Psoas muscle (tissue), 8 donors: ENCODE measurements around the gene SCAMP4. TPM values are rescaled to one million over a fixed set of nuclear protein-coding genes. Genes with fewer than 3 reads are reported as not detected.

ENCODE experiments used
- ATAC-seq, 4 donors: fragments of 200-7000 bp; cut with Tn5 transposase; one replicate each; pipeline ENCODE4 v1.9.1; 2020; ENCODE audit warnings: moderate library complexity in 3 of 4, mild to moderate bottlenecking in 2 of 4
- DNase-seq, 2 donors: peaks; one replicate each; pipeline ENCODE4 v3.0.0-alpha.2; 2020
- H3K27ac ChIP-seq: fragments of 200-600 bp; one replicate; pipeline ENCODE4 v1.8.0; 2022
- H3K27me3 ChIP-seq, 3 donors: fragments of 200-600 bp in 1 of 3; one replicate each; pipeline versions ENCODE4 v1.6.1 to v1.8.0; 2013 to 2022; ENCODE audit warnings: low read length in 2 of 3, mild to moderate bottlenecking in 2 of 3, moderate library complexity in 1 of 3; ENCODE audit not compliant: insufficient read depth in 3 of 3
- H3K36me3 ChIP-seq, 2 donors: fragments of 200-600 bp in 1 of 2; one replicate each; pipeline versions ENCODE4 v1.6.1 to v1.8.0; 2013 to 2022; ENCODE audit warnings: low read depth in 1 of 2, mild to moderate bottlenecking in 1 of 2, moderate library complexity in 1 of 2; ENCODE audit not compliant: insufficient read depth in 1 of 2
- H3K4me1 ChIP-seq: fragments of 200-600 bp; one replicate; pipeline ENCODE4 v1.8.0; 2022
- H3K4me3 ChIP-seq: fragments of 200-600 bp; one replicate; pipeline ENCODE4 v1.8.0; 2022; ENCODE audit warnings: mild to moderate bottlenecking
- H3K9me3 ChIP-seq: fragments of 200-600 bp; one replicate; pipeline ENCODE4 v1.8.0; 2022
- WGBS, 3 donors: extraction: QIAGEN DNeasy Blood & Tissue Kit; methylation state at CpG; one replicate each; pipeline versions ENCODE4 v1.1.6 to v1.1.7; 2013; 5-methylcytosine and 5-hydroxymethylcytosine counted together
- intact Hi-C, 2 donors: fragments of 100-400 bp; cut with DNase I; formaldehyde crosslinking; loops; one replicate each; pipeline versions ENCODE4 v1.11.0 to v1.14.2; 2022
- polyA plus RNA-seq, 3 donors: library from polyadenylated mRNA; stranded (reverse); fragments of 200-250 nt; gene quantifications; one replicate each; pipeline ENCODE4 v1.2.3, GENCODE V29; 2013
- total RNA-seq, 4 donors: library from RNA; stranded (reverse); fragmentation: NEBNext Ultra II Directional in 2 of 4; extraction: Animal tissue kit (Norgen Biotek cat#: 25700) in 2 of 4; gene quantifications; one replicate each; pipeline versions ENCODE4 v1.2.1 to v1.2.4, GENCODE V29; 2021 to 2023
- TF ChIP-seq, protein P1 (sequence below): fragments of 200-600 bp; IDR thresholded peaks from one replicate; pipeline ENCODE4 v1.8.0; 2022; ENCODE audit warnings: antibody characterized with exemption
- donor health status: healthy with polysubstance abuse.
- donor health status: DM: no; HTN: no; CAD: no; lungs with moderate emphysema.
- donor health status: Bipolar disorder and iron deficiency.
- donor health status: healthy.
- donor health status: DM: yes; HTN: yes; CAD: no.
- donor health status: DM: no; HTN: no; CAD: no.
- donor health status: DM: no; HTN: no; CAD: no.
- donor health status: DM: yes; HTN: yes; CAD: no.

The SCAMP4 gene
- total and polyA plus RNA-seq, 7 donors = 9.5 to 17.5 (median 15.5) TPM

DNA sequence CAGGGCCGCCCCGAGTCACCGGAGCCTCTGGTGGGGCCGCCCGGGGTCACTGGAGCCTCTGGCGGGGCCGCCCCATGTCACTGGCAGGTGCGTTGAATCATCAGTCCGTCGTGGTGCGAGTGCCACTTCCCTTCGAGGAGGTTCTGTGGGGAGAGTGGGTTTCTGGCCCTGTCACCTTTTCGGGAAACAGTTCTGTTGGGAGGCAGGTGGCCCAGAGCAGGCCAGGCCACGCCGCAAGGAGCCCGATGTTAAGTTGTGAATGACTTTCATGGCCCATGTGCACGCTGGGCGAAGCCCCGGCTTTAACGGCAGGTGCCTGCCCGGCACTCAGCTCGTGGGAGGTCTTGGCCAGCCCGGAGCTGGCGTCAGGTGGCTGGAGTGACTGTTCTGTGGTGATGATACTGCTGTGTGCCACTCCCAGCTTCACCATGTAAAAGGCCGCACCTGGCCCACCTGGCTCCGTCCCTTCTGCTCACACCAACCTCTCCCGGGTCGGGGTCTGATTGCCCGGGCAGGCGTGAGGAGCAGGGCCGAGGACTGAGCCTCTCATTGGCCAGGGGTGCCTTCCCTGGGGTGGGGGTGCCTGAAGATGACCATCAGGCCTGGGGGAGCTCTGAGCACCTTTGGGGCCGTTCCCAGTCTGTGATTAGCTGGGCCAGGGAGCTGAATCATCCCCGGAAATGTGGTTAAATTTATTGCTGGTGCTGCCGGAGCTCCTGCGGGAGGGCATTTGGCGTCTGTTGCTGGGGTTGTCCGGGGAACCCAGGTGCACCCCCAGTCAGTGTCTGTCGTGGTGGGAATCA is 65.0 kb downstream of the SCAMP4 start:
- 80 to 89% (median 87%) methylated on average over 37 to 38 of the region's 38 CpGs for WGBS, 3 donors
- TF ChIP-seq, protein P1, sequence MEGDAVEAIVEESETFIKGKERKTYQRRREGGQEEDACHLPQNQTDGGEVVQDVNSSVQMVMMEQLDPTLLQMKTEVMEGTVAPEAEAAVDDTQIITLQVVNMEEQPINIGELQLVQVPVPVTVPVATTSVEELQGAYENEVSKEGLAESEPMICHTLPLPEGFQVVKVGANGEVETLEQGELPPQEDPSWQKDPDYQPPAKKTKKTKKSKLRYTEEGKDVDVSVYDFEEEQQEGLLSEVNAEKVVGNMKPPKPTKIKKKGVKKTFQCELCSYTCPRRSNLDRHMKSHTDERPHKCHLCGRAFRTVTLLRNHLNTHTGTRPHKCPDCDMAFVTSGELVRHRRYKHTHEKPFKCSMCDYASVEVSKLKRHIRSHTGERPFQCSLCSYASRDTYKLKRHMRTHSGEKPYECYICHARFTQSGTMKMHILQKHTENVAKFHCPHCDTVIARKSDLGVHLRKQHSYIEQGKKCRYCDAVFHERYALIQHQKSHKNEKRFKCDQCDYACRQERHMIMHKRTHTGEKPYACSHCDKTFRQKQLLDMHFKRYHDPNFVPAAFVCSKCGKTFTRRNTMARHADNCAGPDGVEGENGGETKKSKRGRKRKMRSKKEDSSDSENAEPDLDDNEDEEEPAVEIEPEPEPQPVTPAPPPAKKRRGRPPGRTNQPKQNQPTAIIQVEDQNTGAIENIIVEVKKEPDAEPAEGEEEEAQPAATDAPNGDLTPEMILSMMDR = no peak
- peak in 1 of 2 donors; percentile 44 for DNase-seq
- Histone ChIP-seq H3K27me3 (no peaks in the 10 kb centered on the region), H3K9me3 (no peaks in the 10 kb centered on the region), H3K4me1 (no peaks in the 10 kb centered on the region), H3K27ac (no peak overlapping the region), H3K4me3 (no peak overlapping the region), H3K36me3 (peaks cover 0 to 12% of the 10 kb centered on the region in 2 donors)
- peak in 2 of 4 donors; percentile 14 to 27 for ATAC-seq
- intact Hi-C loops = loop anchor here in 1 of 2 donors (5.0 kb wide), 1 partner anchor 37 kb away; no protein-coding TSS in a partner anchor

DNA sequence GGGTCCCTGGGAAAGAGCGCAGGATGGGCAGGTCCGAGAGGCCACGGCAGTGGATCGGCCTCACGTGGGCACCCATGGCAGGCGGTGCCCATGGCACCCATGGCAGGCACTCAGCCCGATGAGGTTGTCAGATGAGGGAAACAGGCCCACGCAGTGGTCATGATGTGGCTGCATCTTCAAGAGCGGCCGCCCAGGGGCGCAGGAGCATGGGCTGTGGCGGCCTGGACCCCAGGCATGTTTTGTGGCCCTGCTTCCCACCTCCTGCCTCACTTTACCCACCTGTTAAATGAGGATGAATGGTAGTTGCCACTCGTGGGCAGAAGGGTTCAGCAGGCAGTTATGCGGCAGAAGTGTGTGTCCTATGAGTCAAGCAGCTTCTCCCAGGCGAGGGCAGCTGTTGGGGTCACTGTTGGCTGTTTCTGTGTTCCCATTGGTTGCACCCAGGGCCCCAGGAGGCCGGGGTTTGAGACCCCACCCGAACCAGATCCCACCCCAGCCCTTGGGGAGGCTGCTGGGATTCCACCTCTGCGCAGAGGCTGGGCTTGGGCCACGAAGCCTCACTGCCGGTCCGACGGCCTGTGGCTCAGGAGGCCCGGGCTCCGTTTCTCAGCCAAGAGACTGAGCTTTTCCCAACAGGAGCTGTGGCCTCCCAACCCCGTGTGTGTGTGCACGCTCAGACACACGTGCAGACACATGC is 65.8 kb downstream of the SCAMP4 start:
- Histone ChIP-seq H3K27me3 (no peaks in the 10 kb centered on the region), H3K36me3 (peaks cover 0 to 12% of the 10 kb centered on the region in 2 donors), H3K4me3 (no peak overlapping the region), H3K9me3 (no peaks in the 10 kb centered on the region), H3K4me1 (no peaks in the 10 kb centered on the region), H3K27ac (no peak overlapping the region)
- DNase-seq (peak in 1 of 2 donors; percentile 42), ATAC-seq (no peak)
- intact Hi-C loops = loop anchor here in 1 of 2 donors (5.0 kb wide), 1 partner anchor 36 kb away; no protein-coding TSS in a partner anchor
- WGBS, 3 donors = 90 to 92% (median 91%) methylated on average over 27 of the region's 27 CpGs
- TF ChIP-seq, protein P1 = no peak

DNA sequence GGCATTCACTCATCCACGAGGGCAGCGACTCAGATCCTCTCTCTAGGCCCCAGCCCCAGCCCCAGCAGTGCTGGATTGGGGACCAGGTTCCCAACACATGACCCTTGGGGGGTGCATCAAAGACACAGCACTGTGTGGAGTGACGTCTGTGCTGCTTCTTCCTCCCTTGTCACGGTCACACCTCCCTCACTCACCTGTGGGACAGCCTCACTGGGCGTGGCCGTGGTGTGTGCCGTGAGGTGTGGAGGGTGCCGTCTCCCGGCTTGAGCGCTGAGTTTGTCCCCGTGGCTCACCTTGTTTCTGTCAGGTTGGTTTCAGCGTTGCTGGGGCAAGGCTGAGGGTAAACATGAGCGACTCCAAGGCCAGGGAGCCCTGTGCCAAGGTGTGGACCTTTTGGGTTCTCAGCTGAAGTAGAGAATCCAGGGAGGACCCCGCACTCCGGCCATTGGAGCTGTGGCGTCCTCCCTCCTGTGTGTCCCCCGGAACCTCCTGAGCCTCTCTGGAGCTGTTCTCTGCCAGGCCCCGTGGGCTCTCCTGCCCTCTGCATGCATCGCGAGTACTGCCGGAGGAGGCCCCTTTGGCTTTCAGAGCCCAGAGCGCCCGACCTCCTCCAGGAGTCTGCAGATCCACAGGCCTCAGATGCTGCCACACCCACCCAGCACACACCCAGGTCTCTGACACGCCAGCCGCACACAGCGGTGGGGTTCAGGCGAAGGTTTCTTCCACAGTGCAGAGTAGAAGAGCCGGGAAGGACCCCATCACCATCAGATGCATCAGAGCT is 69.4 kb downstream of the SCAMP4 start:
- no peaks in the 10 kb centered on the region for H3K9me3 ChIP-seq
- WGBS, 3 donors = 84 to 91% (median 86%) methylated on average over 28 of the region's 28 CpGs
- intact Hi-C loops = loop anchor here in 1 of 2 donors (5.0 kb wide), 1 partner anchor 33 kb away; no protein-coding TSS in a partner anchor
- no peak for ATAC-seq
- H3K27ac ChIP-seq = no peak overlapping the region
- no peak for DNase-seq
- TF ChIP-seq, protein P1 = no peak
- no peaks in the 10 kb centered on the region for H3K4me1 ChIP-seq
- H3K36me3 ChIP-seq = peaks cover 0 to 20% of the 10 kb centered on the region in 2 donors
- H3K27me3 ChIP-seq = no peaks in the 10 kb centered on the region
- H3K4me3 ChIP-seq = no peak overlapping the region

DNA sequence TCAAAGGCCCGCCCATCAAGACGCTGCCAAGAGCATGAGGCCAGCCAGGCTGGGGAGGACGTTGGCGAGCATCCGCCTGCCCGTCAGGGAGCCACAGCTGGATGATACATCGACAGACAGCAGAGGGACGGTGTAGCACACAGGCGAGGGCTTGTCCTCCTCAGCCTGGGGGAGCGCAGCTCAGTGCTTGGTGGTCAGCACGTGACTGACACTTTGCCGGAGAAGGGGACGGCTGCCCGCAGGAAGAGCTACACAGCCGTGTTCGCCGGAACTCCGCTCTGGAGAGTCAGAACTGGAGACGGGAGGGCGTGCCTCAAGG is 69.9 kb downstream of the SCAMP4 start:
- Histone ChIP-seq H3K36me3 (peaks cover 0 to 20% of the 10 kb centered on the region in 2 donors), H3K9me3 (no peaks in the 10 kb centered on the region), H3K27ac (no peak overlapping the region), H3K27me3 (no peaks in the 10 kb centered on the region), H3K4me3 (no peak overlapping the region), H3K4me1 (no peaks in the 10 kb centered on the region)
- ATAC-seq = no peak
- WGBS, 3 donors = 60 to 78% (median 76%) methylated on average over 20 of the region's 20 CpGs
- intact Hi-C loops = no loop called here
- DNase-seq = no peak
- TF ChIP-seq, protein P1 = no peak

Other genes starting within 250 kb of the SCAMP4 start
- gene ONECUT3, start 151.9 kb upstream of the SCAMP4 start, total RNA-seq = not detected
- not detected for gene ONECUT3, start 151.9 kb upstream of the SCAMP4 start, polyA plus RNA-seq
- under 1 TPM in 3 of 4 donors, not detected in 1; 0.06 to 0.30 (median 0.18) TPM for gene ATP8B3, start 93.1 kb upstream of the SCAMP4 start, total RNA-seq
- gene ATP8B3, start 93.1 kb upstream of the SCAMP4 start, polyA plus RNA-seq = under 1 TPM; 0.15 to 0.22 (median 0.17) TPM
- gene REXO1, start 56.9 kb upstream of the SCAMP4 start, total RNA-seq = 10 to 100 TPM; 13.5 to 35.2 (median 22.3) TPM
- 10 to 100 TPM; 16.5 to 26.9 (median 20.3) TPM for gene REXO1, start 56.9 kb upstream of the SCAMP4 start, polyA plus RNA-seq
- 10 to 100 TPM in 1 of 4 donors, 1 to 10 TPM in 3; 3.0 to 11.1 (median 4.3) TPM for gene KLF16, start 41.8 kb upstream of the SCAMP4 start, total RNA-seq
- 10 to 100 TPM in 1 of 3 donors, 1 to 10 TPM in 2; 2.2 to 13.0 (median 3.1) TPM for gene KLF16, start 41.8 kb upstream of the SCAMP4 start, polyA plus RNA-seq
- 10 to 100 TPM; 38.5 to 54.2 (median 42.3) TPM for gene ABHD17A, start 19.9 kb upstream of the SCAMP4 start, total RNA-seq
- gene ABHD17A, start 19.9 kb upstream of the SCAMP4 start, polyA plus RNA-seq = 10 to 100 TPM; 35.5 to 58.9 (median 47.6) TPM
- 1 to 10 TPM; 1.4 to 2.2 (median 1.7) TPM for gene ADAT3, start within 50 bp of the SCAMP4 start, total RNA-seq
- gene ADAT3, start within 50 bp of the SCAMP4 start, polyA plus RNA-seq = 1 to 10 TPM; 2.4 to 7.2 (median 3.6) TPM
- 10 to 100 TPM; 22.3 to 34.1 (median 33.0) TPM for gene CSNK1G2, start 35.8 kb downstream of the SCAMP4 start, total RNA-seq
- 10 to 100 TPM; 25.3 to 49.8 (median 34.2) TPM for gene CSNK1G2, start 35.8 kb downstream of the SCAMP4 start, polyA plus RNA-seq
- gene BTBD2, start 110.3 kb downstream of the SCAMP4 start, total RNA-seq = 10 to 100 TPM; 56.3 to 68.4 (median 61.9) TPM
- gene BTBD2, start 110.3 kb downstream of the SCAMP4 start, polyA plus RNA-seq = 10 to 100 TPM; 30.1 to 49.0 (median 36.6) TPM
- gene MKNK2, start 145.8 kb downstream of the SCAMP4 start, total RNA-seq = 1,000 to 10,000 TPM in 2 of 4 donors, 100 to 1,000 TPM in 2; 793 to 2,795 (median 946) TPM
- gene MKNK2, start 145.8 kb downstream of the SCAMP4 start, polyA plus RNA-seq = 1,000 to 10,000 TPM in 2 of 3 donors, 100 to 1,000 TPM in 1; 888 to 1,268 (median 1,190) TPM
- gene MOB3A, start 190.9 kb downstream of the SCAMP4 start, total RNA-seq = 10 to 100 TPM in 3 of 4 donors, 1 to 10 TPM in 1; 9.9 to 19.8 (median 17.2) TPM
- 10 to 100 TPM in 2 of 3 donors, 1 to 10 TPM in 1; 8.3 to 13.5 (median 11.3) TPM for gene MOB3A, start 190.9 kb downstream of the SCAMP4 start, polyA plus RNA-seq
- gene IZUMO4, start 191.5 kb downstream of the SCAMP4 start, total RNA-seq = 1 to 10 TPM in 3 of 4 donors, under 1 TPM in 1; 0.89 to 2.8 (median 1.4) TPM
- gene IZUMO4, start 191.5 kb downstream of the SCAMP4 start, polyA plus RNA-seq = 1 to 10 TPM in 2 of 3 donors, under 1 TPM in 1; 0.69 to 3.0 (median 2.0) TPM
- gene AP3D1, start 246.2 kb downstream of the SCAMP4 start, total RNA-seq = 100 to 1,000 TPM in 2 of 4 donors, 10 to 100 TPM in 2; 71.9 to 103 (median 91.4) TPM
- gene AP3D1, start 246.2 kb downstream of the SCAMP4 start, polyA plus RNA-seq = 100 to 1,000 TPM in 1 of 3 donors, 10 to 100 TPM in 2; 51.5 to 120 (median 76.0) TPM